Rectal smooth muscle tissue (tissue), 1 donor: ENCODE measurements around the gene KIF16B.

Experiments used
- H3K27ac ChIP-seq: one replicate; pipeline ENCODE4 v1.7.0; 2013; ENCODE audit warnings: low read depth, low read length, inconsistent platforms
- H3K27me3 ChIP-seq: one replicate; pipeline ENCODE4 v1.7.0; 2013; ENCODE audit warnings: low read length; ENCODE audit not compliant: control insufficient read depth, insufficient read depth
- H3K36me3 ChIP-seq: one replicate; pipeline ENCODE4 v1.7.0; 2013; ENCODE audit warnings: low read length; ENCODE audit not compliant: control insufficient read depth, insufficient read depth
- H3K4me1 ChIP-seq: one replicate; pipeline ENCODE4 v1.7.0; 2013; ENCODE audit warnings: low read length; ENCODE audit not compliant: control insufficient read depth, insufficient read depth
- H3K4me3 ChIP-seq: one replicate; pipeline ENCODE4 v1.7.0; 2013; ENCODE audit warnings: low read length
- H3K9ac ChIP-seq: one replicate; pipeline ENCODE4 v1.7.0; 2013; ENCODE audit warnings: low read length

The KIF16B gene

GRCh38 chr20:16321291-16321690 lies 252.0 kb downstream of the KIF16B start:
- H3K36me3 ChIP-seq = no peaks in the 10 kb centered on the region
- H3K4me1 ChIP-seq = no peaks in the 10 kb centered on the region
- no peak overlapping the region for H3K9ac ChIP-seq
- no peak overlapping the region for H3K4me3 ChIP-seq
- H3K27ac ChIP-seq = no peak overlapping the region
- no peaks in the 10 kb centered on the region for H3K27me3 ChIP-seq

GRCh38 chr20:16317445-16318362 lies 255.5 kb downstream of the KIF16B start:
- H3K27me3 ChIP-seq = no peaks in the 10 kb centered on the region
- H3K4me3 ChIP-seq = no peak overlapping the region
- H3K36me3 ChIP-seq = no peaks in the 10 kb centered on the region
- no peak overlapping the region for H3K27ac ChIP-seq
- no peak overlapping the region for H3K9ac ChIP-seq
- no peaks in the 10 kb centered on the region for H3K4me1 ChIP-seq

GRCh38 chr20:16316513-16316912 lies 256.7 kb downstream of the KIF16B start:
- Histone ChIP-seq H3K27me3 (no peaks in the 10 kb centered on the region), H3K4me3 (no peak overlapping the region), H3K27ac (no peak overlapping the region), H3K9ac (no peak overlapping the region), H3K36me3 (no peaks in the 10 kb centered on the region), H3K4me1 (no peaks in the 10 kb centered on the region)

- H3K36me3 ChIP-seq = no peaks in the 10 kb centered on the region
- no peak overlapping the region for H3K9ac ChIP-seq
- H3K4me1 ChIP-seq = no peaks in the 10 kb centered on the region
These were observed 258.5 kb downstream of the KIF16B start for GRCh38 chr20:16314748-16315159.

GRCh38 chr20:16314320-16314719 lies 258.9 kb downstream of the KIF16B start:
- no peak overlapping the region for H3K9ac ChIP-seq
- H3K4me1 ChIP-seq = no peaks in the 10 kb centered on the region

More at GRCh38 chr20:16314748-16315159, 258.5 kb downstream of the KIF16B start:
- no peak overlapping the region for H3K4me3 ChIP-seq
- H3K27ac ChIP-seq = no peak overlapping the region
- no peaks in the 10 kb centered on the region for H3K27me3 ChIP-seq

GRCh38 chr20:16313917-16314316 lies 259.3 kb downstream of the KIF16B start:
- Histone ChIP-seq H3K36me3 (no peaks in the 10 kb centered on the region), H3K27ac (no peak overlapping the region)

More at GRCh38 chr20:16314320-16314719, 258.9 kb downstream of the KIF16B start:
- Histone ChIP-seq H3K27ac (no peak overlapping the region), H3K27me3 (no peaks in the 10 kb centered on the region), H3K36me3 (no peaks in the 10 kb centered on the region), H3K4me3 (no peak overlapping the region)

GRCh38 chr20:16312998-16313397 lies 260.2 kb downstream of the KIF16B start:
- H3K36me3 ChIP-seq = no peaks in the 10 kb centered on the region
- no peak overlapping the region for H3K27ac ChIP-seq
- H3K4me3 ChIP-seq = no peak overlapping the region
- no peaks in the 10 kb centered on the region for H3K4me1 ChIP-seq
- no peaks in the 10 kb centered on the region for H3K27me3 ChIP-seq
- H3K9ac ChIP-seq = no peak overlapping the region

More at GRCh38 chr20:16313917-16314316, 259.3 kb downstream of the KIF16B start:
- H3K4me3 ChIP-seq = no peak overlapping the region
- no peak overlapping the region for H3K9ac ChIP-seq
- no peaks in the 10 kb centered on the region for H3K27me3 ChIP-seq
- H3K4me1 ChIP-seq = no peaks in the 10 kb centered on the region

GRCh38 chr20:16311756-16312155 lies 261.5 kb downstream of the KIF16B start:
- no peaks in the 10 kb centered on the region for H3K4me1 ChIP-seq
- no peaks in the 10 kb centered on the region for H3K27me3 ChIP-seq
- no peak overlapping the region for H3K4me3 ChIP-seq
- no peak overlapping the region for H3K27ac ChIP-seq
- H3K36me3 ChIP-seq = no peaks in the 10 kb centered on the region
- H3K9ac ChIP-seq = no peak overlapping the region

- no peak overlapping the region for H3K27ac ChIP-seq
- no peaks in the 10 kb centered on the region for H3K4me1 ChIP-seq
- H3K4me3 ChIP-seq = no peak overlapping the region
- no peaks in the 10 kb centered on the region for H3K36me3 ChIP-seq
- no peaks in the 10 kb centered on the region for H3K27me3 ChIP-seq
- no peak overlapping the region for H3K9ac ChIP-seq
These were observed 264.5 kb downstream of the KIF16B start for GRCh38 chr20:16308754-16309153.

GRCh38 chr20:16302818-16303217 lies 270.4 kb downstream of the KIF16B start:
- no peaks in the 10 kb centered on the region for H3K27me3 ChIP-seq
- no peak overlapping the region for H3K4me3 ChIP-seq
- H3K36me3 ChIP-seq = no peaks in the 10 kb centered on the region
- H3K4me1 ChIP-seq = no peaks in the 10 kb centered on the region
- H3K27ac ChIP-seq = no peak overlapping the region
- no peak overlapping the region for H3K9ac ChIP-seq

GRCh38 chr20:16301986-16302385 lies 271.3 kb downstream of the KIF16B start:
- no peaks in the 10 kb centered on the region for H3K36me3 ChIP-seq

GRCh38 chr20:16299897-16300296 lies 273.4 kb downstream of the KIF16B start:
- Histone ChIP-seq H3K36me3 (no peaks in the 10 kb centered on the region), H3K4me3 (no peak overlapping the region), H3K4me1 (no peaks in the 10 kb centered on the region), H3K27ac (no peak overlapping the region), H3K27me3 (no peaks in the 10 kb centered on the region), H3K9ac (no peak overlapping the region)

More at GRCh38 chr20:16301986-16302385, 271.3 kb downstream of the KIF16B start:
- Histone ChIP-seq H3K9ac (no peak overlapping the region), H3K4me1 (no peaks in the 10 kb centered on the region), H3K27ac (no peak overlapping the region), H3K27me3 (no peaks in the 10 kb centered on the region), H3K4me3 (no peak overlapping the region)

- no peak overlapping the region for H3K4me3 ChIP-seq
- H3K36me3 ChIP-seq = no peaks in the 10 kb centered on the region
- no peak overlapping the region for H3K9ac ChIP-seq
- H3K27ac ChIP-seq = no peak overlapping the region
- no peaks in the 10 kb centered on the region for H3K4me1 ChIP-seq
- H3K27me3 ChIP-seq = no peaks in the 10 kb centered on the region
These were observed 276.3 kb downstream of the KIF16B start for GRCh38 chr20:16296931-16297330.
